ENCODE results near the gene TESK2. TPM values are rescaled to one million over a fixed set of nuclear protein-coding genes. Genes with fewer than 3 reads are reported as not detected.

TESK2 gene
- polyA plus RNA-seq, 1 donor (not counting 4 experiments of a cell fraction or from before 2014, with no cell fraction given), result 2.0 TPM

DNA sequence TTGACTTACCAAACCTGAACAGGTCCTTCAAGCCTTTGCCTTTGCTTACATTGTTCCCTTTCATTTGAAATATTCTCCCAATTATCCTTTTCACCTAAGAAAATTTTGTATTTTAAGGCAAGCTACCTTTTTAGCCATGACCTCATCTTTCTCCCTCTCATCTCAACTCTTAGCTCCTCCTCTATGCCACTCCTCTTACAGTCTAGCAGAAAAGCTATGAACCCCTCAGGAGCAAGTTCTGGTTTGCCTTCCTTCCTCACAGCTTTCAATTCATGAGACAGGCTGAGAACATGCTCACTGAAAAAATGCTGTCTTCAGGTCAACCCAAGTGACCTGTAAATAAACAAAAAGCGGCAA is 142.4 kb downstream of the TESK2 start:
- H3K4me1 ChIP-seq (ENCODE audit: control insufficient read depth, extremely low read depth, insufficient read depth, low read length), result peaks cover 22% of the 10 kb centered on the region

DNA sequence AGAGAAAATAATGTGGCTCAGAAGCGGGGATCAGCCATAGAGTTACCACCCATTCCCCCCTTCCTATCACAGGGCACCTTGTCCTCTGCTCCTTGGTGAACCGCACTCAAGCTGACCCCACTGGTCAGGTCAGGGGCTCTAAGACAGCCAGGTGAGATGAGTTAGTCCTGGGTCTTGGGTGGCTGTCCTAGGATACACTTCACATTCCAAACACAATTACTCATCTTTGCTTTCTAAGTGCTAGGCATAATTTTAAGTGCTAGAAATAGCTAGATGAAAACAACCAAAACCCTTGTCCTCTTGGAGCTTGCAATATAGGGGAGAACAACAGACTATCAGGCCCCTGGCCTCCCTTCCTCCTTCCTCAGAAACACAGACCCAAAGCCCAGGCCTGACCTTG is 142.9 kb downstream of the TESK2 start:
- no peaks in the 10 kb centered on the region for H3K9me3 ChIP-seq (ENCODE audit: control insufficient read depth, low read depth, low read length)
- peaks cover 16 to 18% of the 10 kb centered on the region in 2 experiments for H3K36me3 ChIP-seq (ENCODE audit: control insufficient read depth in 2 of 2, extremely low read depth in 1 of 2, insufficient read depth in 2 of 2, low read length in 2 of 2)
- H3K4me3 ChIP-seq (ENCODE audit: control insufficient read depth in 2 of 3, extremely low read depth in 1 of 3, insufficient read depth in 2 of 3, low read depth in 1 of 3, low read length in 3 of 3), result no peak overlapping the region
- H3K27me3 ChIP-seq (ENCODE audit: control insufficient read depth, extremely low read depth, insufficient read depth, low read length), result no peaks in the 10 kb centered on the region
- TF ChIP-seq EZH2 (IDR thresholded peaks at IDR 0.05; ENCODE audit: low read length), result no peak
- TF ChIP-seq CTCF (optimal IDR thresholded peaks at IDR 0.05 in 1 of 3, IDR thresholded peaks at IDR 0.05 in 1 of 3, conservative IDR thresholded peaks at IDR 0.05 in 1 of 3; ENCODE audit: extremely low read depth in 1 of 3, insufficient read depth in 2 of 3, low read length in 3 of 3), result no peak
- no peaks in the 10 kb centered on the region for H4K20me1 ChIP-seq (ENCODE audit: control insufficient read depth, extremely low read depth, insufficient read depth, low read length)
- peak overlapping the region; percentile 7 for H3K27ac ChIP-seq (ENCODE audit: control insufficient read depth, insufficient read depth, low read length)
- H3K4me2 ChIP-seq (ENCODE audit: control insufficient read depth, extremely low read depth, insufficient read depth, low read depth, low read length), result peak overlapping the region; percentile 42
- FAIRE-seq, result peak; percentile 58
- H2AFZ ChIP-seq (ENCODE audit: control insufficient read depth, low read length), result no peak overlapping the region
- dilution Hi-C loops (cut with MboI; ENCODE audit: extremely low pct_ligation_motif_present, low sequenced_read_pairs), result no loop called here
- no peak for DNase-seq (ENCODE audit: low read depth, low spot score)
- H3K9ac ChIP-seq (ENCODE audit: control insufficient read depth, extremely low read depth, insufficient read depth, low read length), result no peak overlapping the region
- no peaks in the 10 kb centered on the region for H3K79me2 ChIP-seq (ENCODE audit: control insufficient read depth, insufficient read depth, low read length)
- H3K4me1 ChIP-seq (ENCODE audit: control insufficient read depth, extremely low read depth, insufficient read depth, low read length), result peaks cover 22% of the 10 kb centered on the region
- no peaks in the 10 kb centered on the region for H3K9me1 ChIP-seq (ENCODE audit: control insufficient read depth, extremely low read depth, insufficient read depth, low read length)

More for the DNA sequence above, 142.4 kb downstream of the TESK2 start:
- Histone ChIP-seq H3K27me3 (ENCODE audit: control insufficient read depth, extremely low read depth, insufficient read depth, low read length) (no peaks in the 10 kb centered on the region), H2AFZ (ENCODE audit: control insufficient read depth, low read length) (no peak overlapping the region), H3K36me3 (ENCODE audit: control insufficient read depth in 2 of 2, extremely low read depth in 1 of 2, insufficient read depth in 2 of 2, low read length in 2 of 2) (peaks cover 10 to 12% of the 10 kb centered on the region in 2 experiments), H3K27ac (ENCODE audit: control insufficient read depth, insufficient read depth, low read length) (peak overlapping the region; percentile 7), H3K9ac (ENCODE audit: control insufficient read depth, extremely low read depth, insufficient read depth, low read length) (no peak overlapping the region), H3K9me1 (ENCODE audit: control insufficient read depth, extremely low read depth, insufficient read depth, low read length) (no peaks in the 10 kb centered on the region), H3K79me2 (ENCODE audit: control insufficient read depth, insufficient read depth, low read length) (no peaks in the 10 kb centered on the region), H4K20me1 (ENCODE audit: control insufficient read depth, extremely low read depth, insufficient read depth, low read length) (no peaks in the 10 kb centered on the region), H3K9me3 (ENCODE audit: control insufficient read depth, low read depth, low read length) (no peaks in the 10 kb centered on the region), H3K4me2 (ENCODE audit: control insufficient read depth, extremely low read depth, insufficient read depth, low read depth, low read length) (peak overlapping the region; percentile 42), H3K4me3 (ENCODE audit: control insufficient read depth in 2 of 3, extremely low read depth in 1 of 3, insufficient read depth in 2 of 3, low read depth in 1 of 3, low read length in 3 of 3) (no peak overlapping the region)
- DNase-seq (ENCODE audit: low read depth, low spot score) (no peak), FAIRE-seq (no peak)
- dilution Hi-C loops (cut with MboI; ENCODE audit: extremely low pct_ligation_motif_present, low sequenced_read_pairs), result no loop called here
- TF ChIP-seq CTCF (optimal IDR thresholded peaks at IDR 0.05 in 1 of 3, IDR thresholded peaks at IDR 0.05 in 1 of 3, conservative IDR thresholded peaks at IDR 0.05 in 1 of 3; ENCODE audit: extremely low read depth in 1 of 3, insufficient read depth in 2 of 3, low read length in 3 of 3) (no peak), EZH2 (IDR thresholded peaks at IDR 0.05; ENCODE audit: low read length) (no peak)

All from keratinocyte (primary cell).